CD4-positive, alpha-beta T cell treated with Interleukin-15 for 4 hours (primary cell): ENCODE measurements around the gene HINFP.

Source experiments
- DNase-seq: peaks from one replicate; pipeline ENCODE4 v3.0.0-alpha.2; 2020; ENCODE audit warnings: low spot score

HINFP gene, protein sequence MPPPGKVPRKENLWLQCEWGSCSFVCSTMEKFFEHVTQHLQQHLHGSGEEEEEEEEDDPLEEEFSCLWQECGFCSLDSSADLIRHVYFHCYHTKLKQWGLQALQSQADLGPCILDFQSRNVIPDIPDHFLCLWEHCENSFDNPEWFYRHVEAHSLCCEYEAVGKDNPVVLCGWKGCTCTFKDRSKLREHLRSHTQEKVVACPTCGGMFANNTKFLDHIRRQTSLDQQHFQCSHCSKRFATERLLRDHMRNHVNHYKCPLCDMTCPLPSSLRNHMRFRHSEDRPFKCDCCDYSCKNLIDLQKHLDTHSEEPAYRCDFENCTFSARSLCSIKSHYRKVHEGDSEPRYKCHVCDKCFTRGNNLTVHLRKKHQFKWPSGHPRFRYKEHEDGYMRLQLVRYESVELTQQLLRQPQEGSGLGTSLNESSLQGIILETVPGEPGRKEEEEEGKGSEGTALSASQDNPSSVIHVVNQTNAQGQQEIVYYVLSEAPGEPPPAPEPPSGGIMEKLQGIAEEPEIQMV

DNA sequence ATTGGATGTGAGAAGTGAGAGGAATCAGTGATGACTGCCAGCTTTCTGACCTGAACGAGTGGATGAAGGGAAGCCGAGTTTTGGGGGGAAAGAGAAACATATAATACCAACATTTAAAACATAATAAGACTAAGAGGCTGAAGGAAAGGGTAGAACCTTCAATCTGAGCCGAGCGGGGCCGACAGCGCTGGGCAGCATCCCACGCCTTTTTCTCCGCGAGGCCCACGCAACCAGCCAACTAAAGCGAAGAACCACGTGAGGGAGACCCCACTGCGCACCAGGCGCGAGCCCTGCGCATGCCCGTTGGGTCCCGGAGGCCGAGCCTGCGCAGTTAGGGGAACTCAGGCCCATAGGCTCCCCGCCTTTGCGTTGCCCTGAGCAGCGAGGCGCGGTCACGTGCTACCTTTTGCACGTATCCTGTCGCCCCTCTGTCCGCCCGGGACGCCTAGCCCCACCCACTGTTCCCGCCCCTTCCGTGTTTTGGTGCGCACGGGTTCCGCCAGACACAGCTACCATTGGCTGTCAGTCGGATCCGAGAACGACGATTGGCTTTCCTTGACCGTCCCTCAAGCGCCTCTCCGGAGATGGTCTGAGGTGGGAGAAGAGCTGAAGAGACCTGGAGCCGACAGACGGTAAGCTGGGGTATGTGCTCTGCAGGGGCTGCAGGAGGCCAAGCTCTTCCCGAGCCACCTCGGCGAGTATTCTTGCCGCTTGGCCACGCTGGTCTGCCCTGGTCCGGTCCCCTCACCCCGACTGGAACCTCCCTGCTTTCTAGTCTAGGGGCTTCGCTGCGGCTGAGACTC lies at the start of gene HINFP:
HINFP (plus strand) TSS at position 573 of the 803 bp plus-strand sequence. CDS start 5,365 bp downstream, outside the sequence.
- peak; percentile 100 for DNase-seq

DNA sequence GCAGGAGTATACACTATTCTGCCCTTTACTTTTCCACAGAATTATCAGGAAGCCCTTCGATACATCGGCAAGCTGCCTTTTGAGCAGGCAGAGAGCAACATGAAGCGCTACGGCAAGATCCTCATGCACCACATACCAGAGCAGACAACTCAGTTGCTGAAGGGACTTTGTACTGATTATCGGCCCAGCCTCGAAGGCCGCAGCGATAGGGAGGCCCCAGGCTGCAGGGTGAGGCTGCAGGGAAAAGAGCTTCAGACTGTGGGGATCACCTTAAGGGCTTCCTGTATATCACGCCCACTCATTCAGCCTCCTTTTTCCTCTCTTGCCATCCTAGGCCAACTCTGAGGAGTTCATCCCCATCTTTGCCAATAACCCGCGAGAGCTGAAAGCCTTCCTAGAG lies 43.5 kb upstream of the HINFP start:
- no peak for DNase-seq

DNA sequence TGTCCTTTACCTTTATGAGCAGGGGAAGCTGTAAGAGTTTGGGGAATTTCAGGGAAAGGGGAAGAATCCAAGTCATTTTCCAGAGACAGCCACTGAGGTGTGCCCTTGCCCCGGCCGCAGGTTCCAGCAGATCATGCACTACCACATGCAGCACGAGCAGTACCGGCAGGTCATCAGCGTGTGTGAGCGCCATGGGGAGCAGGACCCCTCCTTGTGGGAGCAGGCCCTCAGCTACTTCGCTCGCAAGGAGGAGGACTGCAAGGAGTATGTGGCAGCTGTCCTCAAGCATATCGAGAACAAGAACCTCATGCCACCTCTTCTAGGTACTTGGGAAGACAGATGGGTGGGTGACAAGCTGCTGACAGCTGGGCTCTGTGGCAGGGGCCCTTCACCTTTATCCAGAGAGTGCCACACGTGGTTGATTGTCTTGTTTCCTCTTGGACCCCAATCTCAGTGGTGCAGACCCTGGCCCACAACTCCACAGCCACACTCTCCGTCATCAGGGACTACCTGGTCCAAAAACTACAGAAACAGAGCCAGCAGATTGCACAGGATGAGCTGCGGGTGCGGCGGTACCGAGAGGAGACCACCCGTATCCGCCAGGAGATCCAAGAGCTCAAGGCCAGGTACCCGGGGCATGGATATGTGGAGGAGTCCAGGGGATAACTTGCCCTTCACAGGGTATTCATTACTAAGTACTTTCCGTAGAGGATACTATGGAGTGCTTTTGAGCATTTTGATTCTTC lies 42.5 kb upstream of the HINFP start:
- no peak for DNase-seq

GRCh38 chr11:119081682-119082260 lies 39.6 kb upstream of the HINFP start:
- no peak for DNase-seq

DNA sequence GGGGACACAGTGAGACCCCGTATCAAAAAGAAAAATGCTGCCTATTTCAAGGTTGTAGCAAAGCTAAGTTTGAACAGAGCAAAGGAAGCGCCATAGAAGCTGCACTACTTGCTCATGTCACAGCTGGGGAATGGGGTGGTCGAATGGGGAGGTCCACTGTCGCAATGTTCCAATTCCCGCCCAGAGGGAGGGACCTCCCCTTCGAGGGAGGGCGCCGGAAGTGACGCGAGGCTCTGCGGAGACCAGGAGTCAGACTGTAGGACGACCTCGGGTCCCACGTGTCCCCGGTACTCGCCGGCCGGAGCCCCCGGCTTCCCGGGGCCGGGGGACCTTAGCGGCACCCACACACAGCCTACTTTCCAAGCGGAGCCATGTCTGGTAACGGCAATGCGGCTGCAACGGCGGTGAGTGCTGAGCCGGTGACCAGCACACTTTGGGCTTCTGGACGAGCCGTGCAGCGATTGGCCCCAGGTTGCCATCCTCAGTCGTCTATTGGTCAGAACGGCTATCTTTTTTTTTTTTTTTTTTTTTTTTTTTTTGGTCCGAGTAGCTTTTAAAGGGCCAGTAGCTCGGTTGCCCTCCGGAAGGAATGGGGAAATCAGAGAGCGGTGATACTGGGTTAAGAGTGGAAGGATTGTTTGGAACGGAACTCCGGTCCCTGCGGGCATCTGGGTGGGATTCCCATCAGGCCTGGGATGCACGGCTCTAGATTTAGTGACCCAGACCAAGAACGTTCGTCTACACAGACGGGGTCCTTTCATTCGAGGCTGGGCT lies 36.5 kb upstream of the HINFP start, which contains the start of gene HMBS:
HMBS (plus strand) TSS at position 219 of the 774 bp plus-strand sequence; CDS start at position 372, 153 bp downstream.
- DNase-seq, result peak; percentile 90

DNA sequence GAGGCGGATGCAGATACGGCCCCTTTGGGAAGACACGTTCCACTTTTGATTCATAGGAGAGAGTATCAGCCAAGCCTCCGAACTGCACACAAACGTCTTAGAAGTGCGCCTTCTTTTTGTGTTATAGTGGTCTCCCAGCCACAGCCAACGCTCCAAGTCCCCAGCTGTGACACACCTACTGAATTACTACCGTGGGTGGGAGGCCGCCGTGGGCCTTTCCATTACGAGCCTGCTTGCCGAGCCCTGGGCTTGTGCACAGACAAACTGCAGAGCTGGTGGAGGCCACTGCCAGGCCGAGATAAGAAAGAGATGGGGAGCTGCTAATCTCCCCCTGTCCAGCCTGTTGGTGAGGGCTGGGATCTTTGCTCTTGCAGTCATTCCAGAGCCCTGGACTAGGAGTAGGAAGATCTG lies 35.9 kb upstream of the HINFP start:
- DNase-seq, result no peak

DNA sequence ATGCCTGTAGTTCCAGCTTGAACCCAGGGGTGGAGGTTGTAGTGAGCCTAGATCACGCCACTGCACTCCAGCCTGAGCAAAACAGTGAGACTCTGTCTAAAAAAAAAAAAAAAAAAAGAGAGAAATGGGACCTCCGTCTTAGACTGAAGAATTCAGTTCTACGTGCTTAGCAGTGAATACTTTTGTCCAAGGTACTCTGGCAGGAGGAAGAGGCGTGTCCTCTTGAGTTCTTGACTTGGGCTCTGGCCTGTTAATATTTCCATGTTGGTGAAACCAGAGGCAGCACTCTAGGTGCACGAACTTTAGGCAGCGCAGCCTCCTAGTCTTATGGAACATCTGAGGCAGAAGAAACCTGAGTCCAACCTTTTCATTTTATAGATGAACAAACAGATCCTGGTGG lies 34.3 kb upstream of the HINFP start:
- DNase-seq, result no peak

- no peak for DNase-seq
Measured at GRCh38 chr11:119087747-119088241, 33.6 kb upstream of the HINFP start.

GRCh38 chr11:119088406-119088805 lies 33.0 kb upstream of the HINFP start:
- DNase-seq, result no peak

GRCh38 chr11:119089319-119089718 lies 32.1 kb upstream of the HINFP start:
- DNase-seq, result no peak

DNA sequence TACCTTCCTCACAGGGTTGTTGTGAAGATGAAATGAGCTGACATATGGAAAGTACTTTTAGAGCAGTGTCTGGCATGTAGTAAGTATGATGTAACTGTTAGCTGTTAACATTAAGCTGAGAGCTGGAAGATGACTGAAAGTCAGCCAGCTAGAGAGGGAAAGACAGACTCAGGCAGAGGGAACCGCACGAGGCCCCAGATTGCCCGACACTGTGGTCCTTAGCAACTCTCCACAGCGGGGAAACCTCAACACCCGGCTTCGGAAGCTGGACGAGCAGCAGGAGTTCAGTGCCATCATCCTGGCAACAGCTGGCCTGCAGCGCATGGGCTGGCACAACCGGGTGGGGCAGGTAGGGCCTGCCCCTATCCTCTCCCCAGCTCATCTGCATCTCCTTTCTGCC lies 30.2 kb upstream of the HINFP start:
- no peak for DNase-seq

DNA sequence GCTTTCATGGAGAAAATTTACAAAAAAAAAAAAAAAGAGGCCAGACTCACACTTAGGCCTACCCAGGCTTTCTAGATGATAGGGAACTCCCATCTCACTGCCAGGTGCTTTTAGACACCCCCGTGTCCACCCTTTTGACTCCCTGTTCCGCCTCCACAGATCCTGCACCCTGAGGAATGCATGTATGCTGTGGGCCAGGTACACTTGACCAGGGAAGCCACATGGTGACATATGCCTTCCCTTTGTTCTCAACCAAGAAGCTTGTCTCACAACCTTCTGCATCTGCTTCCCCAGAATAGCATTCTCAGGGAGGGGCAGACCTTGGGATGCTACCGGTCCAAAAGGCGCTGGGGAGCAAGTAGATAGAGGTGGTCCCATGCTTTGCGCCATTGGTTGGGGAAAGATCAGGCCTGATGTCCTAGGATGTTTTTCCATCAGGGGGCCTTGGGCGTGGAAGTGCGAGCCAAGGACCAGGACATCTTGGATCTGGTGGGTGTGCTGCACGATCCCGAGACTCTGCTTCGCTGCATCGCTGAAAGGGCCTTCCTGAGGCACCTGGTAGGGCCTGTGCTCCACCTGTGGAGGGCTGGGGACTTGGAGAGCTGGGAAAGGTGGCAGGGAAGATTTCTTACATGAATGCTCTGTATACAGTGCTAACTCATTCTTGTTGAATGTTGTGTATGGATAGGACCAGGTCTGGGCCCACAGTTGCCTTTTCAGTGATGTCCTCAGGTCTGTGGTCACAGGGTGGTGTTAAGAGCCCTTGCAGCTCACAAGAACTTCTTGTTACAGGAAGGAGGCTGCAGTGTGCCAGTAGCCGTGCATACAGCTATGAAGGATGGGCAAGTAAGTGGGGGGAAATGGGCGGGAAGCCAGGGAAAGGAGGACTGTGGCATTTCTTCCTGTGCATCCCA lies 29.2 kb upstream of the HINFP start:
- no peak for DNase-seq

- no peak for DNase-seq
Measured at GRCh38 chr11:119092880-119093842, 28.2 kb upstream of the HINFP start.

- DNase-seq, result peak; percentile 36
Measured at GRCh38 chr11:119093942-119094815, 27.2 kb upstream of the HINFP start.

- DNase-seq, result peak; percentile 59
Measured at GRCh38 chr11:119094816-119095065, 26.6 kb upstream of the HINFP start.

GRCh38 chr11:119095066-119095880 lies 26.1 kb upstream of the HINFP start:
- DNase-seq, result peak; percentile 100

- DNase-seq, result no peak
Measured at GRCh38 chr11:119099711-119100110, 21.7 kb upstream of the HINFP start.
